ACC112 (cell line): Measurements from ENCODE around the gene CFAP57.
"Not testable (repeated sequence)": the region's sequence is repeated elsewhere in the genome, so short reads cannot be mapped to it uniquely, and the experiment has no call there.

ENCODE experiments used
- H2AFZ ChIP-seq: fragments of 200-600 bp; sonication (generic); one replicate; pipeline ENCODE4 v1.6.0; 2017; ENCODE audit warnings: antibody characterized with exemption, low read length; ENCODE audit not compliant: unreplicated experiment
- H3K27ac ChIP-seq: fragments of 200-600 bp; sonication (generic); 2 replicates; pipeline ENCODE4 v1.5.1; 2014; ENCODE audit warnings: low read depth, mild to moderate bottlenecking, antibody characterized with exemption, low read length, moderate library complexity
- H3K27me3 ChIP-seq: fragments of 200-600 bp; sonication (generic); 2 replicates; pipeline ENCODE4 v1.6.1; 2014; ENCODE audit warnings: mild to moderate bottlenecking, antibody characterized with exemption, low read length, moderate library complexity, mixed read lengths; ENCODE audit not compliant: insufficient read depth
- H3K36me3 ChIP-seq: fragments of 200-600 bp; sonication (generic); 2 replicates; pipeline ENCODE4 v1.6.1; 2016; ENCODE audit warnings: mild to moderate bottlenecking, antibody characterized with exemption, low read length, moderate library complexity, mixed read lengths; ENCODE audit not compliant: insufficient read depth
- H3K4me1 ChIP-seq: fragments of 200-600 bp; sonication (generic); one replicate; pipeline ENCODE4 v1.6.1; 2016; ENCODE audit warnings: low read length, mixed read lengths; ENCODE audit not compliant: insufficient read depth, unreplicated experiment, control insufficient read depth
- H3K4me3 ChIP-seq: fragments of 200-600 bp; sonication (generic); 2 replicates; pipeline ENCODE4 v1.5.1; 2014; ENCODE audit warnings: mild to moderate bottlenecking, low read depth, low read length
- H3K79me2 ChIP-seq: fragments of 200-600 bp; sonication (generic); one replicate; pipeline ENCODE4 v1.6.0; 2016; ENCODE audit warnings: low read length; ENCODE audit not compliant: control insufficient read depth, unreplicated experiment, insufficient read depth

Gene CFAP57

DNA sequence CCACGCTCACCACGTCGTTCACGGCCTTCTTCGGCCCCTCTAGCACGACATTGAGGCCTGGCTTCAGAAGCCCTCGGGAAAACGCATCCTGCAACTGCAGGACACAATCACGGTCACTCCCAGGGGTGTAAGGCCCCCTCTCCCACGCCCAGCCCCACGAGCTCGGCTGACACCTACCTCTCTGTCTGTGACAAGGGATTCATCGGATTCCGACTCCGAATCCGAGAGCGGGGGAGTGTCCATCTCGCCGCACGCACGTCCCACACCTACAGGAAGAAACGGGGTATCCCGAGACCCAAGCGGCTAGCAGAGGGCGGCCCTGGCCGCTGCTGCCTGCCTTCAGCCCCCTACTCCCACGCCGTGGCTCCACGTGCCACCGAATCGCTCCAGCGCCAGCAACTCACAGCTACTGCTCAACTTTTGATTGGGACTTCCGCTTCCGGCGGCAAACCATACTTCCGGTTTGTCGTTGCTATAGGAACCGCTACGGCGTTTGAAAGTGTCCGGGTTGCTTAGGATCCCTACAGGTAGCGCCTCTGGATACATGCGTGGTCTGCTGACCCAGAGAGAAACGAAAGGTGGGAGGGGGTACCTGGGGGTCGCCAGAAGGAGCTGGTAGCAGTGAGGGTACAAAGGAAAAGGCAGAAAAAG, at the start of gene CFAP57, which contains the start of gene EBNA1BP2:
Gene CFAP57 (plus strand): TSS at position 455 of the 651 bp plus-strand sequence. CDS start 424 bp downstream, outside the sequence.
Gene EBNA1BP2 (minus strand): TSS at position 415 of the 651 bp plus-strand sequence. CDS start 172 bp downstream, at position 243.
- H3K27ac ChIP-seq, result peak within 1 kb of the TSS; percentile 31

DNA sequence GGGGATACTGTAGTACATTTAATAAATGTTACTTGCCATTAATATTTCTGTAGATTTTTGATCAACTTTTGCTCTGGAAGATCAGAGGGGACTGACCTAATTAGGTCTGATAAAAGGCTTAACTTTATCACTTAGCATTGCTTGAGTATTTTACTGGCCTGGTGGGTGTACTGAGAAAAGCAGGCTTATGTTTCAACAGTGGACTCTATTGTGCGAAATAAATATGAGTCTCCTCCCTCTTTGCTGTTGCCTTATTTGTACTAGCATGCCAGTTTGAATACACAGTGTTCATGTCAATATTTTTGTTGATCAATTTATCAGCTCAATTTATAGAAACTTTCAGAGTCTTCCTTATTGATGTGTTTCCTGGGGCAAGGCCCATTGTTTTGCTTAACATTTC, 49.1 kb upstream of the CFAP57 start:
- H3K4me1 ChIP-seq, result no peaks in the 10 kb centered on the region
- H3K36me3 ChIP-seq, result no peaks in the 10 kb centered on the region
- H3K79me2 ChIP-seq, result no peaks in the 10 kb centered on the region
- peak overlapping the region; percentile 43 for H2AFZ ChIP-seq
- no peak overlapping the region for H3K4me3 ChIP-seq
- peaks cover 37% of the 10 kb centered on the region for H3K27me3 ChIP-seq
- H3K27ac ChIP-seq, result no peak overlapping the region

More for the DNA sequence above, at the start of gene CFAP57, which contains the start of gene EBNA1BP2:
- Histone ChIP-seq H3K36me3 (peaks cover 15% of the 10 kb centered on the region), H3K4me3 (peak within 1 kb of the TSS; percentile 100), H3K27me3 (no peaks in the 10 kb centered on the region), H2AFZ (peak within 1 kb of the TSS; percentile 98), H3K79me2 (peaks cover 29% of the 10 kb centered on the region), H3K4me1 (peaks cover 14% of the 10 kb centered on the region)

DNA sequence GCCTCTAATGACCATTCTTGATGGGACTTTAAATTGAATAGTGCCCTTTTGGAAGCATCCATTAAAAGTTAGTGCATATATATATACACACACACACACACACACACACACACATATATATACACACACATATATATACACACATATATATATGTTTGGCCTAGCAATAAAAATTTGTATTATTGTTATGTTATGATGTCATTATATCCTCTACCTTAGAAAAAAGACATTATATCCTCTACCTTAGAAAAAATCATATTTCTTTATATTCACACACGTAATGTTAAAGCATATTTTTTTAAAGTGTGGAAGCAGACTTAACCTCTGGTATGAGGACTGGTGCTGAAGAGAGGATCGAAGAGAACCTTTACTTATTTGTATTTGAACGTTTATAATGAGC, 43.3 kb upstream of the CFAP57 start:
- peaks cover 64% of the 10 kb centered on the region for H3K27me3 ChIP-seq
- no peaks in the 10 kb centered on the region for H3K79me2 ChIP-seq
- H3K4me1 ChIP-seq, result no peaks in the 10 kb centered on the region
- no peak overlapping the region for H3K4me3 ChIP-seq
- no peak overlapping the region for H2AFZ ChIP-seq
- no peaks in the 10 kb centered on the region for H3K36me3 ChIP-seq
- no peak overlapping the region for H3K27ac ChIP-seq

DNA sequence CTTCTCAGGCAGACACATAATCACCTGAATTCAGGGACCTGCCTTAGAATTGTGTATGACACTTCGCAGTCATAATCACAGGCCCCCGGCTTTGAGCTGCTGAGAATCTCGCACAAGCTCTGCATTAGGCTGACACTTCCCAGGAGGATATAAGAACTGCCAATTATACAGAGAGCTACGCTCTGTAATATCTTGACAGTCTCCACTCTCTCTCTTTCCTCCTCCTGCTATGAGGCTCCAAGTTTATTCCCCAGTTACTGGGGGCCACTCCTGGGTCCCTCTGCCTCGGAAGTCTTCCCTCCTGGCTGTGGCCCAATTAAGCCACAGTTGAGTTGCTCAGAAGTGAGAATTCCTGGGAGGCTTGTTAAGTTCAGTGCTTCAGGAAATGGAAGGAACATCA, 42.7 kb upstream of the CFAP57 start:
- Histone ChIP-seq H3K27me3 (peaks cover 65% of the 10 kb centered on the region), H3K36me3 (no peaks in the 10 kb centered on the region), H3K4me3 (no peak overlapping the region), H3K79me2 (no peaks in the 10 kb centered on the region), H2AFZ (no peak overlapping the region), H3K27ac (no peak overlapping the region), H3K4me1 (no peaks in the 10 kb centered on the region)

DNA sequence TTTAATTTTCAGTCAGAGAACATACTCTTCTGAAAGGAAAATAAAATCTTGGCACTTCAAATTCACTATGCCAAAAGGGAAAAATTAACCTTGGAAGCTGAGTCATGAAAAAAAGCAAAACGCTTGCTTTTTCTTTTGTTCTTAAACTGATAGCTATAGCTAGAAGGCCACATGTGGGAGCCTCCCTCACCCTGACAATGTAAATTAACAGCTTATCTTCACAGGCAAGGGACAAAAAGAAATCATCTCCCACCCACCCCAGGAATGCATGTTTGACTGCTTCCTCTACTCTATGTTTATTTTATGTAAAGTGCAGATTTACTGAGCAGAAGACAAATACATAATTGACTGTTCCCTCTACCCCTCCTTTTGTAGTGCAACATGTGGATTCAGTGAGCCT, 38.1 kb upstream of the CFAP57 start:
- H3K4me3 ChIP-seq, result no peak overlapping the region
- H3K36me3 ChIP-seq, result no peaks in the 10 kb centered on the region
- H2AFZ ChIP-seq, result no peak overlapping the region
- H3K79me2 ChIP-seq, result no peaks in the 10 kb centered on the region
- H3K27me3 ChIP-seq, result peaks cover 48% of the 10 kb centered on the region
- no peaks in the 10 kb centered on the region for H3K4me1 ChIP-seq
- H3K27ac ChIP-seq, result no peak overlapping the region

DNA sequence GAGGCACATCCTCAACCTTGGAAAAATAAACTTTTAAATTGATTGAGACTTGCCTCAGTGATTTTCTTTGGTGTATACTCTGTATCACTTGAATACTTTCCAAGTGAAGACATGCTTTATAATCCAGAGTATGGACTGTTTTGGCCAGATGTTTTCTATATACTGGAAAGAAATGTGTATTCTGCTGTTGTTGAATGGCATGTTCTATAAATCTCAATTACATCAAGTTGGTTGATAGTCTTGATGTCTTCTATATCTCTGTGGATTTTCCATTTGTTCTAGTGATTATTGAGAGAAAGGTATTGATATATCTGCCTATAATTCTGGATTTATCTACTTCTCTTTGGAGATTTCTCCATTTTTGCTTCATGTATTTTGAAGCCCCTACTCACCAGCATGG, 37.5 kb upstream of the CFAP57 start:
- Histone ChIP-seq H3K4me1 (no peaks in the 10 kb centered on the region), H3K27ac (no peak overlapping the region), H3K4me3 (no peak overlapping the region), H3K27me3 (peaks cover 44% of the 10 kb centered on the region), H2AFZ (no peak overlapping the region), H3K79me2 (no peaks in the 10 kb centered on the region), H3K36me3 (no peaks in the 10 kb centered on the region)

DNA sequence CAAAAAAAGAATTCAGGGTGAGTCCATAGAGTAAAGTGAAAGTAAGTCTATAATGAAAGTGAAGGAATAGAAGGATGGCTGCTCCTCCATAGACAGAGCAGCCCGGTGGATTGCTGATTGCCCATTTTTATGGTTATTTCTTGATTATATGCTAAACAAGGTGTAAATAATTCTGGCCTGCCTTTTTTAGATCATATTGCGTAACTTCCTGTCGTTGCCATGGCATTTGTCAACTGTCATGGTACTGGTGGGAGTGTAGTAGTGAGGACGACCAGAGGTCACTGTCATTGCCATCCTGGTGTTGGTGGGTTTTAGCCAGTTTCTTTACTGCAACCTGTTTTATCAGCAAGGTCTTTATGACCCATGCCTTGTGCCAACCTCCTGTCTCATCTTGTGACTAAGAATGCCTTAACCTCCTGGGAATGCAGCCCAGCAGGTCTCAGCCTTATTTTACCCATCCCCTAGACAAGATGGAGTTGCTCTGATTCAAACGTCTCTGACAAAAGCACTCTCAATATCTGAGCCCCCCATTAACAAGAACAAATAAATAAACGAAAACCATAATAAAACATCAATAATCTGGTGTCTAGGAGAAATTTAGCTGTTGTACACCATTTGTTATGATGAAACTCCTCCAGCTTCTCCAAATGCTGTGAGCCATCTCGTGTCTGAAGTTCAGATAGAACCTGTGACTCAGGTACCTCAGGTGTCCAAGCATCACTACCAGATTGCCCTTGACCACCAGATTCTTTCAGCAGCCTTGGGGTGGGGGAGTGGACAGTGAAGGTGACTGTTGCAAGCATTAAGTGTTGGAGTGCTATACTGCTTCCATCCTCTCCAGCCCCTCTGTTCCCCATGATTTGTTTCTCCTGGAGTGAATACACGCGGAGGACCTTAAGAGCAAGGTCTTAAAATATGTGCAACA, 36.0 kb upstream of the CFAP57 start:
- peaks cover 38% of the 10 kb centered on the region for H3K27me3 ChIP-seq
- no peaks in the 10 kb centered on the region for H3K79me2 ChIP-seq
- H3K36me3 ChIP-seq, result no peaks in the 10 kb centered on the region
- no peaks in the 10 kb centered on the region for H3K4me1 ChIP-seq
- no peak overlapping the region for H3K27ac ChIP-seq
- H3K4me3 ChIP-seq, result no peak overlapping the region
- H2AFZ ChIP-seq, result no peak overlapping the region

DNA sequence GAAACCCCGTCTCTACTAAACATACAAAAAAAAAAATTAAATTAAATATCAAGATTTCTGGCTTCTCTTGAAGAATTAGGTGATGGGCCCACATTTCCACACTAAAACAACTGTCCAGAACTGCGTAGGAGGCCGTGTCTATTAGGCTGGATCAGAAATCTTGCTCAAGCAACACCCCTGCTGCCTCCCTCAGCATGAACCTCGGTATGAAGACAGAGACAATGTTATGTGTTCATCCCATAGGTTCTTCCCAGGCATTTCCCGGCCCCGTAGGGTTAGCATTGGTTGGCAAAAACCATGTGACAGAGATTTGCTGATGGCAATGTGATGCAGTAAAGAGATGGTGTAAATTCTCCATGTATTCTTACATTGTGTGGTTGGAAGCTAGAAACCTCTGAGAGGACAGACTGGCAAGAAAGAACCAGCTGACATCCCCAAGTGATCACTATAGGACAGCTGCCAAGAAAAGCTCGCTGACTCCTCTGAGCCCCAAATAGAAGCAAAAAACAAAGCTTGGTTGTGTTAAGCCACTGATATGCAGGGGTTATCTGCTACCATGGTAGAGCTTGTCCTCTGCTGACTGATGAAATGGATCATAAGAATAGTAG, 34.6 kb upstream of the CFAP57 start:
- Histone ChIP-seq H3K27me3 (peaks cover 31% of the 10 kb centered on the region), H3K4me1 (no peaks in the 10 kb centered on the region)

DNA sequence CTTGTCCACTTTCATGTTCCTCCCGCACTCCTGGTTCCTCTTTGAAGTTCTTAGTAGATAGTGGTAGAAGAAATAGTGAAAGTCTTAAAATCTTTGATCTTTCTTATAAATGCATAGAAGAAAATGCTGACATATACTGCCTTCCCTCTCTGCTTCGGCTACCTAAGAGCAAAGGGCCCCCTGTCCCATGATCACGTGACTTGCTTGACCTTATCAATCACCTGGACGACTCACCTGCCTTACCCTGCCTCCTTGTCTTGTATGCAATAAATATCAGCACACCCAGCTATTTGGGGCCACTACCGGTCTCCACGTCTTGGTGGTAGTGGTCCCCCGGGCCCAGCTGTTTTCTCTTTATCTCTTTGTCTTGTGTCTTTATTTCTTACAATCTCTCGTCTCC, 32.8 kb upstream of the CFAP57 start:
- H3K27me3 ChIP-seq, result peaks cover 30% of the 10 kb centered on the region
- not testable (repeated sequence) for H2AFZ ChIP-seq, H3K27ac ChIP-seq, H3K36me3 ChIP-seq, H3K79me2 ChIP-seq, H3K4me1 ChIP-seq, H3K4me3 ChIP-seq

More for the DNA sequence above, 34.6 kb upstream of the CFAP57 start:
- Histone ChIP-seq H3K36me3 (no peaks in the 10 kb centered on the region), H2AFZ (no peak overlapping the region), H3K79me2 (no peaks in the 10 kb centered on the region), H3K4me3 (no peak overlapping the region), H3K27ac (no peak overlapping the region)

DNA sequence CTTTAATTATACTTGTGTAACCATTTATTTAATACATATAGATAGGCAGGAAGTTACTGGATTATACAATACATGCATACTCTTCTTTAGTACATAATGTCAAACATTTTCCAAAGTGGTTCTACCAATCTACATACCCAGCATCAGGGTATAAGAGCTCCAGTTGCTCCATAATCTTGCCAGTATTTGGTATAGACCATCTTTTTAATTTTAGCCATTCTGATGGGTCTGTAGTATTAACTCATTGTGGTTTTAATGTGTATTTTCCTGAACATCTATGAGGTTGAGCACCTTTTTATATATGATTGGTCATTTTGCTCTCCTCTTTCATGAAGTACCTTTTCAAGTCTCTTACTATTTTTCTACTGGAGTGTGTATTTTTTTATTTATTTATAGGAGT, 32.1 kb upstream of the CFAP57 start:
- Histone ChIP-seq H3K4me3 (no peak overlapping the region), H3K27me3 (peaks cover 29% of the 10 kb centered on the region), H3K79me2 (no peaks in the 10 kb centered on the region), H3K27ac (no peak overlapping the region), H3K36me3 (no peaks in the 10 kb centered on the region), H3K4me1 (peaks cover 3% of the 10 kb centered on the region), H2AFZ (no peak overlapping the region)
